Gastrocnemius medialis (tissue), 4 donors: ENCODE measurements around the gene SUGCT. TPM values are rescaled to one million over a fixed set of nuclear protein-coding genes. Genes with fewer than 3 reads are reported as not detected.

Experiments used
- ATAC-seq, 2 donors: fragments of 150-250 bp; one replicate each; pipeline ENCODE4 v1.9.1; 2016
- DNase-seq, 2 donors: peaks; one replicate each; pipeline ENCODE4 v3.0.0-alpha.2; 2019
- H3K27ac ChIP-seq, 4 donors: fragments of 200-600 bp; sonication (generic); 1 replicate in 1 of 4; 2 replicates in 3 of 4; pipeline ENCODE4 v1.5.1; 2016 to 2018; ENCODE audit warnings: mild to moderate bottlenecking in 2 of 4, moderate library complexity in 1 of 4
- H3K27me3 ChIP-seq, 3 donors: fragments of 200-600 bp; sonication (generic) in 2 of 3; 1 replicate in 1 of 3; 2 replicates in 2 of 3; pipeline versions ENCODE4 v1.5.1 to v1.6.0; 2016 to 2019; ENCODE audit warnings: mild to moderate bottlenecking in 1 of 3, moderate library complexity in 1 of 3
- H3K36me3 ChIP-seq, 2 donors: fragments of 200-600 bp; sonication (generic) in 1 of 2; one replicate each; pipeline ENCODE4 v1.5.1; 2017 to 2018
- H3K4me1 ChIP-seq, 2 donors: fragments of 200-600 bp; sonication (generic) in 1 of 2; one replicate each; pipeline ENCODE4 v1.5.1; 2016 to 2017; ENCODE audit warnings: mild to moderate bottlenecking in 2 of 2
- H3K4me3 ChIP-seq, 4 donors: fragments of 200-600 bp; sonication (generic) in 3 of 4; 1 replicate in 1 of 4; 2 replicates in 3 of 4; pipeline ENCODE4 v1.5.1; 2016 to 2019; ENCODE audit warnings: mild to moderate bottlenecking in 2 of 4
- H3K9me3 ChIP-seq, 3 donors: fragments of 200-600 bp; sonication (generic) in 2 of 3; 1 replicate in 1 of 3; 2 replicates in 2 of 3; pipeline ENCODE4 v1.5.1; 2016 to 2019
- POLR2A ChIP-seq, 2 donors: fragments of 450-650 bp; IDR thresholded peaks; one replicate each; pipeline ENCODE4 v1.6.1; 2017; ENCODE audit warnings: antibody characterized with exemption in 2 of 2, mild to moderate bottlenecking in 2 of 2, moderate library complexity in 2 of 2
- in situ Hi-C, 4 donors: fragments of 200-750 bp; cut with MboI; loops; one replicate each; pipeline versions ENCODE4 v1.15.0 to v1.8.0; 2017; ENCODE audit warnings: low sequenced_read_pairs in 4 of 4
- intact Hi-C: fragments of 100-400 bp; cut with DNase I; formaldehyde crosslinking; loops from one replicate; pipeline ENCODE4 v1.15.1; 2023; ENCODE audit warnings: low total_unique reads
- total RNA-seq, 4 donors: library from RNA; depleted of rRNA; stranded (reverse); fragments of >200 nt; gene quantifications; one replicate each; pipeline versions ENCODE4 v1.1.0 to v1.2.3, GENCODE V29; 2016
- TF ChIP-seq, protein P1 (sequence below), 5 experiments: fragments of 450-650 bp in 3 of 5; fragments of 200-600 bp in 2 of 5; sonication (generic) in 2 of 5; IDR thresholded peaks in 4 of 5; conservative IDR thresholded peaks in 1 of 5; 1 replicate in 4 of 5; 2 replicates in 1 of 5; pipeline ENCODE4 v1.5.1; 2016 to 2019; ENCODE audit warnings: antibody characterized with exemption in 5 of 5, mild to moderate bottlenecking in 3 of 5, moderate library complexity in 3 of 5

Gene SUGCT
- total RNA-seq, 4 donors from 2014 or later, result 2.3 to 3.5 (median 2.9) TPM

DNA sequence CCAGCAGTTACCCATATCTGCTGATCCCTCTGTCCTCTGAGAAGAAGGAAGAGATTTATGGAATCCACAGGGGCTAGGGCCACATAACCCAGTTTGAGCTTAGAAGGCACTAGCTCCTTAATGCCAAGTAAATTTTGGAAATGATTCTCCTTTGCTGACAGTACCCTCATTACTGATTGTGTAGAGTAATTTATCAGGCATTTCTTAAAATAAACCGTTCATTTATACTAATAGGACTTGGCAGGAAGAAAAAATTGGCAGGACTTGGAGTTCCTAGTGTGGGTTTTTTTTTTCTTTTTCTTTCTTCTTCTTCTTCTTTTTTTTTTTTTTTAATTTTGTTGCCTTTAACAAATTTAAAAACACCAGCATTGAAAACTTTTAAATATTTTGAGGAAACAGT is 645.7 kb downstream of the SUGCT start:
- TF ChIP-seq, protein P1, sequence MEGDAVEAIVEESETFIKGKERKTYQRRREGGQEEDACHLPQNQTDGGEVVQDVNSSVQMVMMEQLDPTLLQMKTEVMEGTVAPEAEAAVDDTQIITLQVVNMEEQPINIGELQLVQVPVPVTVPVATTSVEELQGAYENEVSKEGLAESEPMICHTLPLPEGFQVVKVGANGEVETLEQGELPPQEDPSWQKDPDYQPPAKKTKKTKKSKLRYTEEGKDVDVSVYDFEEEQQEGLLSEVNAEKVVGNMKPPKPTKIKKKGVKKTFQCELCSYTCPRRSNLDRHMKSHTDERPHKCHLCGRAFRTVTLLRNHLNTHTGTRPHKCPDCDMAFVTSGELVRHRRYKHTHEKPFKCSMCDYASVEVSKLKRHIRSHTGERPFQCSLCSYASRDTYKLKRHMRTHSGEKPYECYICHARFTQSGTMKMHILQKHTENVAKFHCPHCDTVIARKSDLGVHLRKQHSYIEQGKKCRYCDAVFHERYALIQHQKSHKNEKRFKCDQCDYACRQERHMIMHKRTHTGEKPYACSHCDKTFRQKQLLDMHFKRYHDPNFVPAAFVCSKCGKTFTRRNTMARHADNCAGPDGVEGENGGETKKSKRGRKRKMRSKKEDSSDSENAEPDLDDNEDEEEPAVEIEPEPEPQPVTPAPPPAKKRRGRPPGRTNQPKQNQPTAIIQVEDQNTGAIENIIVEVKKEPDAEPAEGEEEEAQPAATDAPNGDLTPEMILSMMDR (IDR thresholded peaks at IDR 0.05 in 4 of 5, conservative IDR thresholded peaks at IDR 0.05 in 1 of 5), result no peak
- no peak for TF ChIP-seq POLR2A (IDR thresholded peaks at IDR 0.05)
- no peaks in the 10 kb centered on the region for H3K27me3 ChIP-seq
- no peak overlapping the region for H3K27ac ChIP-seq
- DNase-seq (no peak), ATAC-seq (no peak)
- intact Hi-C loops, result no loop called here
- no peak overlapping the region for H3K4me3 ChIP-seq
- no peaks in the 10 kb centered on the region for H3K9me3 ChIP-seq
- in situ Hi-C loops, result no loop called here
- H3K36me3 ChIP-seq, result no peaks in the 10 kb centered on the region
- no peaks in the 10 kb centered on the region for H3K4me1 ChIP-seq

DNA sequence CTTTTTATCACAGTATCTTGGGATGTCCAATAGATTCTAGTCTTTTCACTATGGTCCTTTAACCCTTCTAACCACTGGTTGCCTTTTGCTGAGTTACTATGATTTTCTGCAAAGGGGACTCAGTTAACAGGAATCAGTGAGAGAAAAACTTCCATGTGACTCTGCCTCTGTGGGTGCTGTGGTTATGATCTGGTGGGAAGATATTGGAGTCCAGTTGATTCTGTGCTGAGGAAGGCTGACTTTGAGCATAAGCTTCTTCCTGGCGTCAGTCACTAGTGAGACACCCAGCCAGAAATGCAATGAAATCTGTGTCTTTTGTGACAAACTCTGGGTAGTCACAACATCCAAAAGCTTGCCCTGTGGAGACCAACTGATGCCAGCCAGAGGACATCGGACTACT is 648.0 kb downstream of the SUGCT start:
- ATAC-seq (no peak), DNase-seq (no peak)
- H3K27ac ChIP-seq, result no peak overlapping the region
- no peaks in the 10 kb centered on the region for H3K36me3 ChIP-seq
- no peak overlapping the region for H3K4me3 ChIP-seq
- no peaks in the 10 kb centered on the region for H3K9me3 ChIP-seq
- H3K27me3 ChIP-seq, result no peaks in the 10 kb centered on the region
- TF ChIP-seq POLR2A (IDR thresholded peaks at IDR 0.05), result no peak
- TF ChIP-seq, protein P1 (IDR thresholded peaks at IDR 0.05 in 4 of 5, conservative IDR thresholded peaks at IDR 0.05 in 1 of 5), result no peak
- in situ Hi-C loops (no loop called here), intact Hi-C loops (no loop called here)
- no peaks in the 10 kb centered on the region for H3K4me1 ChIP-seq

- no peaks in the 10 kb centered on the region for H3K27me3 ChIP-seq
- no peak overlapping the region for H3K4me3 ChIP-seq
- in situ Hi-C loops, result no loop called here
- no peaks in the 10 kb centered on the region for H3K36me3 ChIP-seq
- H3K4me1 ChIP-seq, result no peaks in the 10 kb centered on the region
- DNase-seq, result no peak
- TF ChIP-seq, protein P1 (IDR thresholded peaks at IDR 0.05 in 4 of 5, conservative IDR thresholded peaks at IDR 0.05 in 1 of 5), result no peak
- TF ChIP-seq POLR2A (IDR thresholded peaks at IDR 0.05), result no peak
- ATAC-seq, result no peak
- no peak overlapping the region for H3K27ac ChIP-seq
- H3K9me3 ChIP-seq, result no peaks in the 10 kb centered on the region
- intact Hi-C loops, result no loop called here
Measured at GRCh38 chr7:40784176-40784575, 649.4 kb downstream of the SUGCT start.

- no peak for TF ChIP-seq POLR2A (IDR thresholded peaks at IDR 0.05)
- TF ChIP-seq, protein P1 (IDR thresholded peaks at IDR 0.05 in 4 of 5, conservative IDR thresholded peaks at IDR 0.05 in 1 of 5), result no peak
- in situ Hi-C loops (no loop called here), intact Hi-C loops (no loop called here)
- no peak for ATAC-seq
- Histone ChIP-seq H3K27ac (no peak overlapping the region), H3K27me3 (no peaks in the 10 kb centered on the region), H3K9me3 (no peaks in the 10 kb centered on the region), H3K4me3 (no peak overlapping the region), H3K4me1 (no peaks in the 10 kb centered on the region), H3K36me3 (no peaks in the 10 kb centered on the region)
- no peak for DNase-seq
Measured at GRCh38 chr7:40786909-40787308, 652.1 kb downstream of the SUGCT start.

DNA sequence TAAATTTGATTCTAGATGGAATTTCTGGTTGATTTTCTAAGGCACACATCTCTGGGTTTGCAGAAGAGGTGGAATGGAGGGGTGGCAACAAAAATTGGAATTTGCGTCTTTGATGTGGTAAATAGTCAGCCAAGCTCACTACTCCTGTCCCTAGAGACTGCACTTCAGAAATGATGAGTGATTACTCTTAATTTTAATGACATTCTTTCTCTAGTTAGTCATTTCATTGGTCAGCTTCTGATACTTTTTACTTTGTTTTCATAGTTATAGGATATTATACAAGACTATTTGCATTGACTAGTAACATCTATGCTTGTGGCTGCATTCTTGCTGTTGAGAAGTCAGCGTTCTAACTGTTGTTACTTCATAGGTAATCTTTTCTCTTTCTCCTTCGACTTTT is 658.3 kb downstream of the SUGCT start:
- no peak for ATAC-seq
- H3K4me1 ChIP-seq, result no peaks in the 10 kb centered on the region
- intact Hi-C loops (no loop called here), in situ Hi-C loops (no loop called here)
- no peaks in the 10 kb centered on the region for H3K36me3 ChIP-seq
- DNase-seq, result no peak
- H3K27ac ChIP-seq, result no peak overlapping the region
- H3K4me3 ChIP-seq, result no peak overlapping the region
- TF ChIP-seq POLR2A (IDR thresholded peaks at IDR 0.05), result no peak
- TF ChIP-seq, protein P1 (IDR thresholded peaks at IDR 0.05 in 4 of 5, conservative IDR thresholded peaks at IDR 0.05 in 1 of 5), result no peak
- no peaks in the 10 kb centered on the region for H3K9me3 ChIP-seq
- no peaks in the 10 kb centered on the region for H3K27me3 ChIP-seq
